NCI-H460 (cell line): ENCODE measurements around the gene PLSCR5. TPM values are rescaled to one million over a fixed set of nuclear protein-coding genes. Genes with fewer than 3 reads are reported as not detected.

Experiments
- DNase-seq: peaks from one replicate; pipeline ENCODE4 v3.0.0-alpha.2; 2016; ENCODE audit warnings: low read depth; ENCODE audit errors: extremely low read depth
- polyA plus RNA-seq: library from polyadenylated mRNA; depleted of rRNA; stranded (reverse); fragments of >200 nt; gene quantifications from 2 replicates; pipeline ENCODE4 v1.2.3, GENCODE V29; 2014; cell fraction: nucleus; rRNA removed
- total RNA-seq: library from RNA; depleted of rRNA; stranded (reverse); fragments of >200 nt; shearing (Covaris generic); gene quantifications from 2 replicates; pipeline ENCODE4 v1.2.3, GENCODE V29; 2014; rRNA removed

The PLSCR5 gene, protein sequence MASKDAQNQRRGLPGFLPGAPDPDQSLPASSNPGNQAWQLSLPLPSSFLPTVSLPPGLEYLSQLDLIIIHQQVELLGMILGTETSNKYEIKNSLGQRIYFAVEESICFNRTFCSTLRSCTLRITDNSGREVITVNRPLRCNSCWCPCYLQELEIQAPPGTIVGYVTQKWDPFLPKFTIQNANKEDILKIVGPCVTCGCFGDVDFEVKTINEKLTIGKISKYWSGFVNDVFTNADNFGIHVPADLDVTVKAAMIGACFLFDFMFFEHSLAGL
- not detected in 2 replicates for total RNA-seq
- not detected in 2 replicates for polyA plus RNA-seq

DNA sequence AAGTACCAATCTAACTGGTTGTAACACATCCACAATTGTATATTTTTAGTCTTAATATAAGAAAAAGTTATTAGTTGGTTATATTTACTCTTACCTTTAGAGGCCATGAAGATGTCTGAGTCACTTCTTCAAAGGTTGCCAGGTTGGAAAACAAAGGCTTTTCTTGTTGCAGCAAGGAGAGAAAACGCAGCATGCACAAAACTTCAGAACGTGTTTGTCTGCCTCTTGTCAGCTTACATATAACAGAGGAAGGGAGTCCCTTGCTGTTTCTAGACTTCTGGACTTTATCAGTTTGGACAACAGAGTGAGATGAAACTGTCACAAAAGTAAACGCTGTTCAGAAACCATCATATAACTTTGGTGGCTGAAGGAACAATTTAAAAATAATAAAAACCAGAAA is at the start of gene PLSCR5:
PLSCR5 (minus strand) TSS at position 241 of the 400 bp plus-strand sequence; CDS start at position 107, 134 bp downstream.
- no peak for DNase-seq

DNA sequence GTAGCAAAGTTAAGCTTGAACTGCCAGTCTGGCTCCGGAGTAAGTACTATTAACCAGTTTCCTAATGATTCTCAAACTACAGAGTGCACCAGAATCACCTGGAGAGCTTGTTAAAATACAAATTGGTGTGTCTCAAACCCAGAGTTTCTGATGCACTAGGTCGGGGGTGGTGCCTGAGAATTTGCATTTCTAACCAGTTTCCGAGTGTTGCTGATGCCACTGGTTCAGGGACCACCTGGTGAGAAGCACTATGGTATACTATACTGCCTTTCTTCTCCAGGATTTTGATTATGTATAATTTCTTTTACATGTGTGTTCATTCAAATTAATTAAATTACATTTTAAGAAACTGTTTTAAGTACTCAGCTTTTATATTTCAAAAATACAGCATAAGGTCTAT is 48.8 kb upstream of the PLSCR5 start:
- no peak for DNase-seq

DNA sequence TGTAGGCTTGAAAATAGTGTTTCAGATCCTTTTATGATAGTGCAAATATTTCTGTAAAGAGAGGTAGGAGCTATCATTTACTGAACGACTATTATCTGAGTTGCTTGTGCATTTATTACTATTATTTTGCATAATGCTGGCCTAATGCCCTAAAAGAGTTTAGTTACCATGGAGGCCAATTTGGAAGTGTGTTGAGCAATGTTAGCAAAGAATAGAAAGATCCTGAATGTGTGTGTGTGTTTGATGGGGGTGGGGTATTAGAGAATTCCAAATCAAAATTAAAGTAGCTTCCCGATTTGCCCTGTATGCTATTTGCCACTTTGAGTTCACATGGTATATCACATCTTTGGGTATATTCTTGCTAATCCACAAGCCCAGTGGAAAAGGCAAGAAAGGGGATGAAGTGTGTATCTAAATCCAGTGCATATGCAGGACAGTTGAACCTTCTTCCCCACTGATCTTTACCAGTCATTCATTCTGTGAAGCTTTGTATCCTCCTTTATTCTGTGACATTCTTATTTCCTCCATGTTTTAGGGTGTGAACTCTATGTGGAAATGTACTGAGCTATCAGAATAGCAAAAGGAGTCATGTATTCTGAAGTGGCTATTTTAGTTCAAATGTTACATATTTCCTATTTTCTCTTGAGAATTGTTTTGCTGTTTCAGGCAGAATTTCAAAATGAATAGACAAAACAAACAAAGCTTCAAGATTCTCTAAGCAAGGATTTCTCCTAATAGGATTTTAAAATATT is 45.7 kb upstream of the PLSCR5 start:
- DNase-seq, result no peak

DNA sequence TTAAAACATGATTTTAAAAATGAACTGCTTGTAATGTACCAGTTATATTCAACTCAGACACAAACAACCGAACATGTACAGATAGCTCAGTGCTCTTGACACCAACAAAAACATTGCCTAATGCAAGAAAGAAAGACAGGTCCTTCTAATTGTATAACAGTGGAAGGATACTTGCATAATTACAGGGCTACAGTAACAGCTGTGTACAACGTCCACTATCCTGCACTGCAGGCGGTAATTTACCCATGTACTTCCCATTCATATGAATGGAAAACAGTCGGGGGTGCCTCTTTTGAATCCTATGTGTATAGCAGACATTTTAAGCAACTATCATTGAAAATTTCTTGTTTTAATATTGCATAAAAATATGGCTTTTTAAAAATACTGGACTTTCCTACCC is 41.1 kb upstream of the PLSCR5 start:
- no peak for DNase-seq

DNA sequence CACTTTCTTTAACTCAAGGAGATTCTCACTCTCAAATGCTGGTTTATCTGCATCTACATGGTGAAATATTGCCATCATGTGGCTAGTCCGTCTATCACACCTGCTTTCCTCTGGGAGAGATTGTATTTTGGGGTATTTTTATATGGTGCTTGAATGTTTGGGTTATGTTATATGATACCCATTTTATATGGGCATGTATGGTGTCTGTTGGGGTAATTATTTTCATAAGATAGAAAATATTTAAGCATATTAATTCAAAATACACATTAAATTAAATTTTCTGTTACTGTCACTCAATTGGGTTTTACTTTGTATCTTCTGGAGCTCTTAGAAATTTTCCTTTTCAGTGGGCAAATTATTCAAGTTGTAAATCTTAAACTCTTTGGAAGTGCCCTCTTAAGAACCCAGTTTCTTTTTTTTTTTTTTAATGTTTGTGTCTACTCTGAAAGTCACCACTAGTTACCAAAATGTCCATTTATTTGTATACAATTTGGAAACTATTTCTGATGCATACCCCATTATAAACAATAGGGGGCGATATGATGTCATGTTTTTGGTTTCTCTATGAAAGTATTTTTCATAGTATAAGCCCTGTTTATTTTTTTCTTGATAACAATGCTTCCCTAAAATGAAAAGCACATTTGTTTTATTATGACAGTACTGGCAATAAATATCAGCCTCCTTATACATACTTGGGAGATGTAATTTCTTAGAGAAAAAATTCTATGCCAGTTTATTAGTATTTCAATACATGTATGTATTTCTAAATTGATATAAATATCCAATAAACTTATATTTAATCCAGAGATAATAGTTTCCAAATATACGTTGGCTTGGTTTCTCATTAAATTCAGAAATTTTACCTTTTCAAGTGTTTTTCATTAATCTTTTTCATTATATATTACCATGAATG is 36.1 kb upstream of the PLSCR5 start:
- peak; percentile 39 for DNase-seq

DNA sequence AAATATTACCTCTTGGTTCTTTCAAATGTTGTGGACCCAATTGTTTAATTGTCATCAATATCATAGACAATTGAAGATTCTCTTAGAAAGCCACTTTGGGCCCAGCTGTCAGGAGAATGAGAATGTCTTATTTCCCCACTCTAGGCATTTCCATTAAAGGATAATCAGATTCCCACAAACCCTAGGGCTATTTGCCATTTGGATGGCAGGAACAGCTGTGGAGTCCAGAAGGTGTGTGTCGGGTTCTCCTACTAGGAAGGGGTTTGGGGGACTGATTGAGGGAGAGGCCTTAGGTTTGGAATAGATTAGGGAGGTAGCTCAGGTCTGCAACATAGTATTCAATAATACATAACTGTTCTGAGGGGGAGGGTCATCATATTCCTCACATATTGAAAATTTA is 35.2 kb upstream of the PLSCR5 start:
- no peak for DNase-seq

DNA sequence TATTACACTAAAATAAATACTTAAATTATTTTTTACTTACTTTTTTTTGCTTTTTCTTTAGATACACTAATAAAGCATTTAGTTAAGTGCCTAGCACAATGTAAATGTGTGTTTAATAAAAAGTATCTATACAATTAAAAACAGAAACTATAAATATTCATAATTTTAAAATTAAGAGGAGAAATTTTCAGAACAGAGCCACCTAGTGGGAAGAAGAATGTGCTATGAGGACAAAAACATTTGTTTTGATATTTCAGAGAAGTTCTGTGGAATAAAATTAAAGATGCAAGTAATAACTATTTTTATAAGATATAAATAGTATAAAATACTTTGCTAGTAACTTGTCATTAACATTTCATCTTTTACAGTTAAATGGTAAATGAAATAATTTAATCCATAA is 33.6 kb upstream of the PLSCR5 start:
- DNase-seq, result no peak

DNA sequence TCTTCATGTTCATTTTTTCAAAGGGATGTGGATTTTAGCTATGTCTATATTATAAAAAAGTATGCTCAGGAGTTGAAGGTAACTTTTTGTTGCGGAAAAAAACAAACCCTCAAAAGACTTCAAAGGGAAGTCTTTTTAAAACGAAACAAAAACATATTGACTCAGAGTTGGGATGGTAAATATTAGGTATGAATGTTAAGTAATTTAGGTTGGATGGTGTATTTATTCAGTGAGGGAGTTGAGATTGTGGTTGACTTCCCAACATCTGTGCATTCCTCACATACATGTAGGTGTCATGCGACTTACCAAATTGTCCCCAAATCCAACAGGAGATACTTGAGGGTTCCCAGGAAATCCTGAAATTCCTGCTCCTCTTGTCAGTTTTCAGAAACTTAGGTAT is 32.7 kb upstream of the PLSCR5 start:
- DNase-seq, result no peak

DNA sequence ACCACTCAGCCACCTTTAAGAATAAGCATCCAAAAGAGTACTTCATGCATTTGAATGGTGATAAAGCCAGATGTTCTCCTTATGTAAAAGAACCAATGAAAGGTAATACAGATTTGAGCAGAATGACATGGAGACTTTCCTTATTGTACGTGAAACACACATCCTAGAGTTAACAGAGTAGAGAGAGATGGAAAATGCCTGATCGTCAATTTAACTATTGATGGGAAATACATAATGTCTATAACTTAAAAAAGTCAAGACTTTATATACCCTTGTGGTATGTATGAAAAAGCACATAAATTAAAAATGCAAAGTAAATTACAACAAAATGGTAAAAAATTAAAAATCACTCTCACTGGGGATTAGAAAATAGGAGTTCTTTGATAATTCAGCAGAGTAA is 31.7 kb upstream of the PLSCR5 start:
- no peak for DNase-seq

DNA sequence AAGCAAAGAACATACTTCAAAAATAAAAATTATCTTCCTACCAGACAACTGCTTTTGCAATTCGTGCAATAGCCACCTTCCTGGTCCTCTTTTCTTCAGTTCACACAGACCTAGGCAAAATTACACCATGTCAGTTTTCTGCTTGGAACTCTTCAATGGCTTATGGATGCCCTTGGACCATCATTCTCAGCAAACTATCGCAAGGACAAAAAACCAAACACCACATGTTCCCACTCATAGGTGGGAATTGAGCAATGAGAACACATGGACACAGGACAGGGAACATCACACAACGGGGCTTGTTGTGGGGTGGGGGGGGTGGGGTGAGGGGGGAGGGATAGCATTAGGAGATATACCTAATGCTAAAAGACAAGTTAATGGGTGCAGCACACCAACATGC is 29.2 kb upstream of the PLSCR5 start:
- DNase-seq, result no peak

DNA sequence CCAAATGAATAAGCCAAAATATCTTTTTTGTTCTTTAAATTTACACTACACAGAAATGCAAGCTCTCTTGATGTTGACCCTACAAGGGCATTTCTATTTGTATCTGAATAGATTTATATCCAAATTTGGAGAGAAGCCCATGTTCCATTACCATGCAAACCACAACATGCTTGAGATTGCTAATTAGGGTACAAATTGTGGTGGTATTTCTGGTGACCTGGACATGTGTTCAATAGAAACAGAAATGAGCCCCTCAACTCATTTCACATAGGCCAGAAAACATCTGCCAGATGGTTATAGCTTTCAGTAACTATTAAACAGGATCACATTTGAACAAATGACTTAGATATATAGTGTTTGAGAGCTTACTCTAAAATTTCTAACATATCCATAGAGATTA is 23.5 kb upstream of the PLSCR5 start:
- no peak for DNase-seq

DNA sequence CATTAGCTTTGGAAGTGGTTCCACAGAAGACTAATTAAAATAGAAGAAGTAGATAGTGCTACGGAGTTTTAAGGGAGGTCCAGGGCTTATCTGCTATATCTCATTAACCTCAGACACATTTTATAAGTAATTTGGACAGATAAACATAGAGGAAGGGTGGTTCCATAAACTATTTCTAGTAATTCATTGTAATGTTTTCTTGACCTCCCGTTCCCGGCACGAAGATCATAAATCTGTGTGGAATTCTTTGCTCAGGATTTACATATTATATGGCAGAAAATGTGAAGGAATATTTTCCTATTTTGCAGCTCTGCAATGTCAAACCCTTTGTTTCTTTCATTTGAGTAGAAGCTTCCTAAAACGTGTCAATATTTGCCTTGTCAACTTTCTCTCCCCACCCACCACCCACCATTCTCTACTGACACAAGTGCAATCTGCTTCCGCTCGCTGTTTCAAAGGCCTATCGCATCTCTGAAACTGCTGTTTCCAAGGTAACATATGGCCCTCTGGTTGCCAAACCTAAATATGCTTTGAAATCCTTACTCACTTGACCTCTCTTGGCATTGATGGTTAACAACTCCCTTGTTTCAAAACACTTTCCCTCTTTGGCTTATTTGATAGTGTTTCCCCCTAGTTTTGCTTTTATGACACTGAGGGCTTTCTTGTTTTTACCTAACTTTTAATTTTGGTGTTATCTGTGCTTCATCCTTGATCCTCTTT is 21.4 kb upstream of the PLSCR5 start:
- no peak for DNase-seq

DNA sequence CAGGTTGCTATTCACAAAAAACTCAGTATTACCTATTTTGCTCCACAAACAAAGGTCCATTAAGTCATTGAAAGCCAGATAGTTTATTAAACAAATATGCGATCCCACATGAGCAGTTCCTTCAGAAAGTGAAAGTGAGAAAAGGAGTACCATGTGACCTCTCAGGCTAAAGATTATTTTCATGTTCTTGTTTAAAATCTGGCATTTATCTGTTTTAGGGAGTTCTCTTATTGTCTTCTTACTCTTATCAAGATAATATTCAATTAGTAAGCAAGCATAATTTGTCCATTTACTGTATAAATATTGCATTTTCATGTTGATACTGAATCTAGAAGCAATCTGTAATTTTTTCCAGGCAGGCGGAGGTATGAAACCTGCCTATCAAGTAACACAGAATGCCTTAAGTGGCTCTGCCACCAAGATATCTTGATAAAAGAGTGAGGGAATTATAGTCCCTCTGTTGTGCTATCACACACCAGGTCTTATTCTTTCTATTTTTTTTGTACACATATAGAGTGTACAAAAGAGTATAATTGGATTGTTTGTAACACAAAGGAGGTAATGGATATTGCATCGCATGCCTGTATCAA is 20.1 kb upstream of the PLSCR5 start:
- no peak for DNase-seq

DNA sequence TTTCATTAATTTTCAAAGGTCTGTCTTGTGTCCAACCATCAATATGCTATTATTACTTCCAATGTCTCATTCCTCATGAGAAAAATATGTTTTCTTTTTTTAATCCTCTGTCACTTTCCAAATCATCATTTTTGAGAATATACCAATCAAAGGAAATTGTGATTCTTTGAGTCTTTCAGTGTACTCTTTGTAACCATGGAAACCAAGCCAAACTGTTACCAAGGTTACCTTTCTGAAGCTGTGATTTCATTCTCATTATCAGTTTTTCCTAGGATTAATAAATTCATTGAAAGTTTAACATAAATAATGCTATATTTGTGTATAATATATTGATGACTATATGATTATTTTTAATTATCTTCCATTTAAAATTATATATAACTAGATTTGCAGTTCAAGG is 16.6 kb upstream of the PLSCR5 start:
- DNase-seq, result no peak

DNA sequence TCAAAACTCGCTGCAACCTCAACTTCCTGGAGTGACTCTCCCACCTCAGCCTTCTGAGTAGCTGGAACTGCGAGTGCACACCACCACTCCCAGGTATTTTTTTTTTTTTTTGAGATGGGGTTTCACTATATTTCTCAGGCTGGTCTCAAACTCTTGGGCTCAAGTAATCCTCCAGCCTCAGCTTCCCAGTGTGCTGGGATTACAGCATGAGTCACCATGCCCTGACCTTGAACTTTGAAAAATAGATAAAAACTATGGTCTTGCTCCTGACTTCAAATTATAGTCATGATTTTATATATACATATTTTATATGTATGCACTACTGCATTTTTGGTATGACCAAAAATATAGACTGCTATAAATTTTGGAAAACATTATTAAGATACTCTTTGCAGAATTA is 6.9 kb upstream of the PLSCR5 start:
- no peak for DNase-seq

DNA sequence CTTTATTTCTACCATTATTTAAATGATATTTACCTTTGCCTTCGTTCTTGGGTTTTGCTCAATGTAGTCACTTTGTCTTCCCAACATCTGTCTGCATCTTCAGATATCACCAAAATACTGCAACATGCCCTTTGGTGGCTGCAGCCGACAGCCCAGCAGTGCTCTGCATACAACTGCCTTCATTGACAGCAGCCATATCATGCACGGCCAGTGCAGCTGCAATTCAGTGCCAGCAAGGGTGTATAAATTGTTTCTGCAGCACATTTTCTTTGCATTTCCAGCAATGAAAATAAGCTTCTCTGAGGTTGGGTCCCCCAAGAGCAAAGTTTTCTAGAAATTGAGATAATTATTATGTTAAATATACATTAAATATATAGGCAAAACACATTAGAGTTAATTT is 6.0 kb upstream of the PLSCR5 start:
- no peak for DNase-seq

DNA sequence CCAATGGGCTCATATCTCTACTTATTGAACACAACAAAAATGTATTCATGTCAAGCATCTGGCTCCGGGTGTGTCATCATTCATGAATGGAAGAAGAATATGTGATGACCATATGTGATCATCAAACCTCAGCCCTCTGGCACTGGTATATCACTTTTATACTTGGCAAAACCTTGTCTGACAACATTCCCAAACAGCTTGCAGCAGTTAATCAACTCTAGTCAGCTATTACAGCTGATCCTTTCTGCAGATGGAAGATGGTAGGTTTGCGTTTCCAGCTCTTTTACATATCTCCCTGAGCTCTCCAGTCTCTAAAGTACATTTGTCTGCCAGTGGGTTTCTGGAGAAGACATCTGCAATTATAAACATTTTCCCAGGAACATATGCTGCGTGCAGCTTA is 6.6 kb downstream of the PLSCR5 start:
- no peak for DNase-seq

DNA sequence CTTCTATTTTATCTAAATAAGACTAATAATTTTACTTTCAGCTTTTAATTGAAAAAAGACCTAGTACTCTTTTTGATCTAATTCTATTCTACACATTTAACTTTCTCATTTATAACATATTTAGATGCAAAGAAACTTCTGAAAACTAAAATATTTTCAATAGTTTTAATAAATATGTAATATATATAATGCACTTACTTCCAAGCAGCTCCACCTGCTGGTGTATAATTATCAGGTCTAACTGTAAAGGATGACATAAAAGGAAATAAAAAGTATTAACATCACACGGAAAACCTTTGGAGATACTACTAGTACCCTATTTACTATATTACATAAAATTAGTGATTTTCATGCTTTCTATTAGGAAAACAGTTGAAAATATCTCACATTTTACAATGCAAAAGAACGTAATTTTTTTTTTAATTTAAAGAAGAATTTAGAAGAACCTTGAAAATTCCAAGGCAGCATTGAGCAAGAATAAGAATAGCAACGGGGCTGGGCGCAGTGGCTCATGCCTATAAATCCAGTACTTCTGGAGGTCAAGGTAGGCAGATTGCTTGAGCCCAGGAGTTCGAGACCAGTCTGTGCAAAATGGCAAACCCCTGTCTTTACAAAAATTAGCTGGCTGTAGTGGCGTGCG is 10.2 kb downstream of the PLSCR5 start:
- peak; percentile 4 for DNase-seq

DNA sequence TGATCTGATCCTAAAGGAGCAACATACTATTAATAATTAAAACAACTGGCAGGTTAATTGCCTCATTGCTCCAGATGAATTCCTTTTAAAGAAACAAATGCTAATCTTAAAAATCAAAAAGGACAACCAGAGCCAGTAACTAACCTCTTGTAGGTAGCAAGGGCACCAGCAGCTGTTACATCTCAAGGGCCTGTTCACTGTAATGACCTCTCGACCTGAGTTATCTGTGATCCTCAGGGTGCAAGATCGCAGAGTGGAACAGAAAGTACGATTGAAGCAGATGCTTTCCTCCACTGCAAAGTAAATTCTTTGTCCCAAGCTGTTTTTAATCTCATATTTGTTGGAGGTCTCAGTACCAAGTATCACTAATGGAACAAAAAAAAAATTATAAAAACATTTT is 11.4 kb downstream of the PLSCR5 start:
- no peak for DNase-seq

DNA sequence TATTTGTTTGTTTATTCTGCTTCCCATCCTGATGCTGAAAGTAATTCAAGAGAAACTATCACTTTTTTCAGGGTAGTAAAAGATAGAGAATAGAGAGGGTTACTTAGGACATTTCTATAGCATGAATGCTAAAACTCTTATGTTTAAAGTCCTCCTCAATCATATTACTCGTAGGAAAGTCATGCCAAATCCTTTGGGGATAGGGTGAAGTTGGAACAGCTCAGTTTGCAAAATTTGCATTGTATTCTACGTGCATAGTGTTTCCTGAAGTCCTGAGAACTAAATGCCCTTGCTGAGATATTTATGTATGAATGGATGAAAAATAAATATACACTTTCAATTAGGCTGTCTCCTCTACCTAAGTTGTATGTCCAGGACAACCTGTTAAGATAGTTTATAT is 14.6 kb downstream of the PLSCR5 start:
- DNase-seq, result no peak
